Fibroblast of gingiva (primary cell): Measurements from ENCODE around the gene TMEM14B.
"Not testable (repeated sequence)": the region's sequence is repeated elsewhere in the genome, so short reads cannot be mapped to it uniquely, and the experiment has no call there.

Experiments
- DNase-seq: peaks from one replicate; pipeline ENCODE4 v3.0.0-alpha.2; 2011; ENCODE audit warnings: low read depth

TMEM14B gene

GRCh38 chr6:10746915-10747250 is 722 bp upstream of the TMEM14B start:
- DNase-seq: no peak

GRCh38 chr6:10749734-10750133 is 2.1 kb downstream of the TMEM14B start:
- no peak for DNase-seq

- DNase-seq: not testable (repeated sequence)
Measured at GRCh38 chr6:10750568-10750967, 3.0 kb downstream of the TMEM14B start.

GRCh38 chr6:10751757-10752156 is 4.2 kb downstream of the TMEM14B start:
- not testable (repeated sequence) for DNase-seq

GRCh38 chr6:10756085-10756484 is 8.5 kb downstream of the TMEM14B start:
- no peak for DNase-seq

GRCh38 chr6:10759312-10759839 is 11.8 kb downstream of the TMEM14B start:
- peak; percentile 69 for DNase-seq

GRCh38 chr6:10759884-10760329 is 12.3 kb downstream of the TMEM14B start:
- DNase-seq: peak; percentile 16

GRCh38 chr6:10763006-10763405 is 15.4 kb downstream of the TMEM14B start:
- DNase-seq: peak; percentile 14

GRCh38 chr6:10769419-10769818 is 21.8 kb downstream of the TMEM14B start:
- DNase-seq: no peak

GRCh38 chr6:10771371-10771894 is 23.8 kb downstream of the TMEM14B start:
- DNase-seq: no peak

- DNase-seq: no peak
Measured at GRCh38 chr6:10778230-10778629, 30.6 kb downstream of the TMEM14B start.

- no peak for DNase-seq
Measured at GRCh38 chr6:10779076-10779475, 31.5 kb downstream of the TMEM14B start.

GRCh38 chr6:10791673-10792072 is 44.1 kb downstream of the TMEM14B start:
- no peak for DNase-seq

GRCh38 chr6:10792101-10792500 is 44.5 kb downstream of the TMEM14B start:
- no peak for DNase-seq

- DNase-seq: no peak
Measured at GRCh38 chr6:10793035-10793434, 45.4 kb downstream of the TMEM14B start.

- DNase-seq: no peak
Measured at GRCh38 chr6:10793695-10794094, 46.1 kb downstream of the TMEM14B start.

GRCh38 chr6:10794239-10794638 is 46.6 kb downstream of the TMEM14B start:
- DNase-seq: no peak

- DNase-seq: peak; percentile 23
Measured at GRCh38 chr6:10800810-10801209, 53.2 kb downstream of the TMEM14B start.

GRCh38 chr6:10801224-10801848 is 53.7 kb downstream of the TMEM14B start:
- peak; percentile 30 for DNase-seq
